ENCODE results near the gene DNAH11. TPM values are rescaled to one million over a fixed set of nuclear protein-coding genes. Genes with fewer than 3 reads are reported as not detected.

Gene DNAH11
- total and polyA plus RNA-seq, 2 donors (not counting 1 experiment from before 2014, with no cell fraction given), result 0.33 to 0.34 TPM

GRCh38 chr7:21939858-21940372, 397.1 kb downstream of the DNAH11 start:
- H3K79me2 ChIP-seq (ENCODE audit: control insufficient read depth, insufficient read depth, low read length), result peaks cover 10% of the 10 kb centered on the region
- no peak overlapping the region for H3K4me2 ChIP-seq (ENCODE audit: extremely low read depth, insufficient read depth, low read length)

GRCh38 chr7:21941611-21942141, 398.8 kb downstream of the DNAH11 start:
- Histone ChIP-seq H3K27me3 (ENCODE audit: control insufficient read depth, insufficient read depth, low read length) (no peaks in the 10 kb centered on the region), H3K9me3 (ENCODE audit: control insufficient read depth, insufficient read depth, low read depth, low read length) (no peaks in the 10 kb centered on the region), H3K4me1 (ENCODE audit: control insufficient read depth, extremely low read depth, insufficient read depth, low read length) (peaks cover 2% of the 10 kb centered on the region), H2AFZ (ENCODE audit: low read length) (no peak overlapping the region), H4K20me1 (ENCODE audit: control insufficient read depth, extremely low read depth, insufficient read depth, low read length) (no peaks in the 10 kb centered on the region), H3K9ac (ENCODE audit: insufficient read depth, low read length) (no peak overlapping the region), H3K4me3 (replicated peaks in 1 of 4; ENCODE audit: control extremely low read depth in 1 of 4, insufficient read depth in 1 of 4, low read depth in 3 of 4, low read length in 4 of 4) (no peak overlapping the region), H3K27ac (ENCODE audit: insufficient read depth, low read length) (no peak overlapping the region), H3K36me3 (ENCODE audit: control insufficient read depth, insufficient read depth, low read length) (no peaks in the 10 kb centered on the region), H3K4me2 (ENCODE audit: extremely low read depth, insufficient read depth, low read length) (no peak overlapping the region), H3K79me2 (ENCODE audit: control insufficient read depth, insufficient read depth, low read length) (peaks cover 10% of the 10 kb centered on the region)
- peak in 1 of 2 donors; percentile 66 for DNase-seq (ENCODE audit: low read depth in 2 of 2)
- TF ChIP-seq, protein P1, sequence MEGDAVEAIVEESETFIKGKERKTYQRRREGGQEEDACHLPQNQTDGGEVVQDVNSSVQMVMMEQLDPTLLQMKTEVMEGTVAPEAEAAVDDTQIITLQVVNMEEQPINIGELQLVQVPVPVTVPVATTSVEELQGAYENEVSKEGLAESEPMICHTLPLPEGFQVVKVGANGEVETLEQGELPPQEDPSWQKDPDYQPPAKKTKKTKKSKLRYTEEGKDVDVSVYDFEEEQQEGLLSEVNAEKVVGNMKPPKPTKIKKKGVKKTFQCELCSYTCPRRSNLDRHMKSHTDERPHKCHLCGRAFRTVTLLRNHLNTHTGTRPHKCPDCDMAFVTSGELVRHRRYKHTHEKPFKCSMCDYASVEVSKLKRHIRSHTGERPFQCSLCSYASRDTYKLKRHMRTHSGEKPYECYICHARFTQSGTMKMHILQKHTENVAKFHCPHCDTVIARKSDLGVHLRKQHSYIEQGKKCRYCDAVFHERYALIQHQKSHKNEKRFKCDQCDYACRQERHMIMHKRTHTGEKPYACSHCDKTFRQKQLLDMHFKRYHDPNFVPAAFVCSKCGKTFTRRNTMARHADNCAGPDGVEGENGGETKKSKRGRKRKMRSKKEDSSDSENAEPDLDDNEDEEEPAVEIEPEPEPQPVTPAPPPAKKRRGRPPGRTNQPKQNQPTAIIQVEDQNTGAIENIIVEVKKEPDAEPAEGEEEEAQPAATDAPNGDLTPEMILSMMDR (conservative IDR thresholded peaks at IDR 0.05 in 1 of 2, IDR thresholded peaks at IDR 0.05 in 1 of 2; ENCODE audit: low read depth in 1 of 2, low read length in 2 of 2), result no peak

More at GRCh38 chr7:21939858-21940372, 397.1 kb downstream of the DNAH11 start:
- Histone ChIP-seq H4K20me1 (ENCODE audit: control insufficient read depth, extremely low read depth, insufficient read depth, low read length) (no peaks in the 10 kb centered on the region), H2AFZ (ENCODE audit: low read length) (no peak overlapping the region), H3K9ac (ENCODE audit: insufficient read depth, low read length) (no peak overlapping the region), H3K27me3 (ENCODE audit: control insufficient read depth, insufficient read depth, low read length) (no peaks in the 10 kb centered on the region), H3K9me3 (ENCODE audit: control insufficient read depth, insufficient read depth, low read depth, low read length) (no peaks in the 10 kb centered on the region), H3K27ac (ENCODE audit: insufficient read depth, low read length) (no peak overlapping the region), H3K4me1 (ENCODE audit: control insufficient read depth, extremely low read depth, insufficient read depth, low read length) (no peaks in the 10 kb centered on the region), H3K36me3 (ENCODE audit: control insufficient read depth, insufficient read depth, low read length) (no peaks in the 10 kb centered on the region), H3K4me3 (replicated peaks in 1 of 4; ENCODE audit: control extremely low read depth in 1 of 4, insufficient read depth in 1 of 4, low read depth in 3 of 4, low read length in 4 of 4) (no peak overlapping the region)
- no peak for DNase-seq (ENCODE audit: low read depth in 2 of 2)
- TF ChIP-seq, protein P1 (conservative IDR thresholded peaks at IDR 0.05 in 1 of 2, IDR thresholded peaks at IDR 0.05 in 1 of 2; ENCODE audit: low read depth in 1 of 2, low read length in 2 of 2), result no peak
- no peak for TF ChIP-seq EZH2 (IDR thresholded peaks at IDR 0.05; ENCODE audit: low read length, missing control alignments)

DNA sequence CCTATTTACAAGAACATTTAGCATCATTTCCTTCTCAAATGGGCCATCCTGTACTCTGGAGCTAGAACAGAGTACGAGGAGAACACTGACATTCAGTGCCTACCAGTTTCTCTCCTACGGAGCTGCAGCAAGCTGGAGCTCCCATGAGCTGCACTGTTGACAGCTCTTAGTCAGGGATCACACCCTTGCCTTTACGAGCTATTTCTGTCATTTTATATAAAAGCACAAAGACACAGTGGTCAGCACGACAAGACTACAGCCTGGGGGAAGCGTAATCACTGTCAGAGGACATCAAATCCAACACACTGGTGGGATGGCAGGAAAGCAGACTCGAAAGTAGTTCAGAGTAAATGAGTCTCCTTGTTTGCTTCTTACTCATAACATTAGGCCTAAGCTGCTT, 400.1 kb downstream of the DNAH11 start:
- Histone ChIP-seq H3K4me3 (replicated peaks in 1 of 4; ENCODE audit: control extremely low read depth in 1 of 4, insufficient read depth in 1 of 4, low read depth in 3 of 4, low read length in 4 of 4) (no peak overlapping the region), H3K27me3 (ENCODE audit: control insufficient read depth, insufficient read depth, low read length) (no peaks in the 10 kb centered on the region), H2AFZ (ENCODE audit: low read length) (no peak overlapping the region), H3K9ac (ENCODE audit: insufficient read depth, low read length) (no peak overlapping the region), H3K79me2 (ENCODE audit: control insufficient read depth, insufficient read depth, low read length) (peaks cover 10% of the 10 kb centered on the region), H4K20me1 (ENCODE audit: control insufficient read depth, extremely low read depth, insufficient read depth, low read length) (no peaks in the 10 kb centered on the region), H3K27ac (ENCODE audit: insufficient read depth, low read length) (peak overlapping the region; percentile 16), H3K4me1 (ENCODE audit: control insufficient read depth, extremely low read depth, insufficient read depth, low read length) (peaks cover 2% of the 10 kb centered on the region), H3K9me3 (ENCODE audit: control insufficient read depth, insufficient read depth, low read depth, low read length) (no peaks in the 10 kb centered on the region), H3K4me2 (ENCODE audit: extremely low read depth, insufficient read depth, low read length) (peak overlapping the region; percentile 18), H3K36me3 (ENCODE audit: control insufficient read depth, insufficient read depth, low read length) (no peaks in the 10 kb centered on the region)
- no peak for DNase-seq (ENCODE audit: low read depth in 2 of 2)
- TF ChIP-seq, protein P1 (conservative IDR thresholded peaks at IDR 0.05 in 1 of 2, IDR thresholded peaks at IDR 0.05 in 1 of 2; ENCODE audit: low read depth in 1 of 2, low read length in 2 of 2), result no peak
- TF ChIP-seq EZH2 (IDR thresholded peaks at IDR 0.05; ENCODE audit: low read length, missing control alignments), result no peak

Data from fibroblast of lung (primary cell).